HL-60 (cell line): ENCODE results near the gene NFIX.

Experiments used
- DNase-seq, 2 experiments: peaks; one replicate each; pipeline ENCODE4 v3.0.0-alpha.2; 2010 to 2020; ENCODE audit warnings: low read depth in 1 of 2, low spot score in 1 of 2
- H3K27ac ChIP-seq: fragments of 250-450 bp; sonication (Bioruptor Pico); replicated peaks from 2 replicates; pipeline ENCODE4 v1.5.1; 2020; ENCODE audit warnings: mild to moderate bottlenecking, moderate library complexity
- H3K27me3 ChIP-seq: fragments of 250-450 bp; sonication (Bioruptor Pico); 2 replicates; pipeline ENCODE4 v1.5.1; 2021; ENCODE audit warnings: mild to moderate bottlenecking, moderate library complexity; ENCODE audit not compliant: insufficient read depth, poor library complexity, severe bottlenecking
- H3K4me3 ChIP-seq: replicated peaks from 2 replicates; pipeline ENCODE4 v1.5.1; 2011; ENCODE audit warnings: mild to moderate bottlenecking, control low read depth, low read length; ENCODE audit not compliant: insufficient read depth
- GABPA ChIP-seq: IDR thresholded peaks from 2 replicates; pipeline ENCODE4 v1.6.1; 2012; ENCODE audit warnings: low read depth
- POLR2AphosphoS5 ChIP-seq: IDR thresholded peaks from 2 replicates; pipeline ENCODE4 v1.6.1; 2012; ENCODE audit warnings: low read depth
- REST ChIP-seq: IDR thresholded peaks from 2 replicates; pipeline ENCODE4 v1.6.1; 2012; ENCODE audit warnings: low read depth; ENCODE audit not compliant: insufficient replicate concordance
- SPI1 ChIP-seq: IDR thresholded peaks from 2 replicates; pipeline ENCODE4 v1.6.1; 2012; ENCODE audit warnings: low read depth, mild to moderate bottlenecking, borderline replicate concordance
- TF ChIP-seq, protein P1 (sequence below): IDR thresholded peaks from one replicate; pipeline ENCODE4 v1.5.1; 2011; ENCODE audit warnings: low read length, control low read depth, inconsistent platforms; ENCODE audit not compliant: insufficient read depth

NFIX gene

GRCh38 chr19:13087295-13087694 is 92.0 kb downstream of the NFIX start:
- TF ChIP-seq REST (no peak), GABPA (no peak), SPI1 (no peak), POLR2AphosphoS5 (no peak)
- TF ChIP-seq, protein P1, sequence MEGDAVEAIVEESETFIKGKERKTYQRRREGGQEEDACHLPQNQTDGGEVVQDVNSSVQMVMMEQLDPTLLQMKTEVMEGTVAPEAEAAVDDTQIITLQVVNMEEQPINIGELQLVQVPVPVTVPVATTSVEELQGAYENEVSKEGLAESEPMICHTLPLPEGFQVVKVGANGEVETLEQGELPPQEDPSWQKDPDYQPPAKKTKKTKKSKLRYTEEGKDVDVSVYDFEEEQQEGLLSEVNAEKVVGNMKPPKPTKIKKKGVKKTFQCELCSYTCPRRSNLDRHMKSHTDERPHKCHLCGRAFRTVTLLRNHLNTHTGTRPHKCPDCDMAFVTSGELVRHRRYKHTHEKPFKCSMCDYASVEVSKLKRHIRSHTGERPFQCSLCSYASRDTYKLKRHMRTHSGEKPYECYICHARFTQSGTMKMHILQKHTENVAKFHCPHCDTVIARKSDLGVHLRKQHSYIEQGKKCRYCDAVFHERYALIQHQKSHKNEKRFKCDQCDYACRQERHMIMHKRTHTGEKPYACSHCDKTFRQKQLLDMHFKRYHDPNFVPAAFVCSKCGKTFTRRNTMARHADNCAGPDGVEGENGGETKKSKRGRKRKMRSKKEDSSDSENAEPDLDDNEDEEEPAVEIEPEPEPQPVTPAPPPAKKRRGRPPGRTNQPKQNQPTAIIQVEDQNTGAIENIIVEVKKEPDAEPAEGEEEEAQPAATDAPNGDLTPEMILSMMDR, result no peak
- Histone ChIP-seq H3K27ac (no peak overlapping the region), H3K27me3 (no peaks in the 10 kb centered on the region), H3K4me3 (no peak overlapping the region)
- no peak for DNase-seq

- H3K27me3 ChIP-seq, result no peaks in the 10 kb centered on the region
- no peak for DNase-seq
- H3K4me3 ChIP-seq, result no peak overlapping the region
- H3K27ac ChIP-seq, result no peak overlapping the region
- TF ChIP-seq POLR2AphosphoS5 (no peak), SPI1 (no peak), REST (no peak), GABPA (no peak)
- TF ChIP-seq, protein P1, result no peak
These were observed 92.7 kb downstream of the NFIX start for GRCh38 chr19:13087795-13088537.

- Histone ChIP-seq H3K27me3 (no peaks in the 10 kb centered on the region), H3K27ac (no peak overlapping the region), H3K4me3 (no peak overlapping the region)
- peak in 1 of 2 experiments; percentile 32 for DNase-seq
- TF ChIP-seq GABPA (no peak), REST (no peak), SPI1 (no peak; the same call in 1 of the 2 replicates), POLR2AphosphoS5 (no peak)
- TF ChIP-seq, protein P1, result peak; percentile 46
These were observed 94.0 kb downstream of the NFIX start for GRCh38 chr19:13089139-13089856.
